SK-N-SH treated with all-trans-retinoic acid at 6 μM for 48 hours (cell line): Measurements from ENCODE around the gene SPEM2.

Experiments used
- ATAC-seq: fragments of 200-7000 bp; cut with Tn5 transposase; 3 replicates; pipeline ENCODE4 v1.9.1; 2020; ENCODE audit warnings: mild to moderate bottlenecking, moderate library complexity
- BACH2 ChIP-seq: fragments of 250-450 bp; sonication (Bioruptor Pico); IDR thresholded peaks from 2 replicates; pipeline ENCODE4 v1.9.0; 2021; ENCODE audit warnings: mild to moderate bottlenecking, borderline replicate concordance
- CSDC2 ChIP-seq: fragments of 250-450 bp; sonication (Bioruptor Pico); IDR thresholded peaks from 2 replicates; pipeline ENCODE4 v1.5.0; 2020; ENCODE audit warnings: mild to moderate bottlenecking, moderate library complexity
- ESRRG ChIP-seq: fragments of 250-450 bp; sonication (Bioruptor Pico); IDR thresholded peaks from 2 replicates; pipeline ENCODE4 v1.6.1; 2021; ENCODE audit warnings: mild to moderate bottlenecking
- GLIS3 ChIP-seq: fragments of 250-450 bp; sonication (Bioruptor Pico); IDR thresholded peaks from 2 replicates; pipeline ENCODE4 v1.5.0; 2020; ENCODE audit warnings: mild to moderate bottlenecking, moderate library complexity
- OSR1 ChIP-seq: fragments of 250-450 bp; sonication (Bioruptor Pico); IDR thresholded peaks from 2 replicates; pipeline ENCODE4 v1.8.0; 2022; ENCODE audit warnings: moderate library complexity, mild to moderate bottlenecking, inconsistent platforms
- PATZ1 ChIP-seq: fragments of 250-450 bp; sonication (Bioruptor Pico); IDR thresholded peaks from 2 replicates; pipeline ENCODE4 v1.8.0; 2020; ENCODE audit warnings: mild to moderate bottlenecking, moderate library complexity, borderline replicate concordance
- PPARA ChIP-seq: fragments of 250-450 bp; sonication (Bioruptor Pico); IDR thresholded peaks from 2 replicates; pipeline ENCODE4 v1.5.0; 2020; ENCODE audit warnings: mild to moderate bottlenecking, borderline replicate concordance
- RARB ChIP-seq: fragments of 250-450 bp; sonication (Bioruptor Pico); IDR thresholded peaks from 2 replicates; pipeline ENCODE4 v1.8.0; 2021; ENCODE audit warnings: mild to moderate bottlenecking, moderate library complexity
- SNAI2 ChIP-seq: fragments of 250-450 bp; sonication (Bioruptor Pico); IDR thresholded peaks from 2 replicates; pipeline ENCODE4 v1.5.0; 2020; ENCODE audit warnings: mild to moderate bottlenecking, moderate library complexity
- TCF4 ChIP-seq: fragments of 250-450 bp; sonication (Bioruptor Pico); IDR thresholded peaks from 2 replicates; pipeline ENCODE4 v1.8.0; 2021; ENCODE audit warnings: mild to moderate bottlenecking, moderate library complexity, borderline replicate concordance
- TSHZ2 ChIP-seq: fragments of 250-450 bp; sonication (Bioruptor Pico); IDR thresholded peaks from 2 replicates; pipeline ENCODE4 v1.5.0; 2020; ENCODE audit warnings: mild to moderate bottlenecking, moderate library complexity
- ZC3H10 ChIP-seq: fragments of 250-450 bp; sonication (Bioruptor Pico); IDR thresholded peaks from 2 replicates; pipeline ENCODE4 v1.5.1; 2021; ENCODE audit warnings: mild to moderate bottlenecking, moderate library complexity
- ZFP3 ChIP-seq: fragments of 250-450 bp; sonication (Bioruptor Pico); IDR thresholded peaks from 2 replicates; pipeline ENCODE4 v1.5.0; 2020; ENCODE audit warnings: mild to moderate bottlenecking, moderate library complexity
- ZFP30 ChIP-seq: fragments of 450-650 bp; formaldehyde crosslinking; IDR thresholded peaks from 2 replicates; pipeline ENCODE4 v1.5.0; 2022; ENCODE audit warnings: mild to moderate bottlenecking, moderate library complexity
- ZNF565 ChIP-seq: fragments of 450-650 bp; formaldehyde crosslinking; conservative IDR thresholded peaks from 2 replicates; pipeline ENCODE4 v1.5.0; 2020; ENCODE audit warnings: low read depth, mild to moderate bottlenecking, moderate library complexity
- ZNF70 ChIP-seq: fragments of 450-650 bp; formaldehyde crosslinking; IDR thresholded peaks from 2 replicates; pipeline ENCODE4 v1.5.0; 2020; ENCODE audit warnings: mild to moderate bottlenecking, moderate library complexity
- ZNF8 ChIP-seq: fragments of 450-650 bp; formaldehyde crosslinking; IDR thresholded peaks from 2 replicates; pipeline ENCODE4 v1.5.0; 2020; ENCODE audit warnings: mild to moderate bottlenecking, moderate library complexity
- TF ChIP-seq, protein P1 (sequence below): fragments of 250-450 bp; sonication (Bioruptor Pico); IDR thresholded peaks from 2 replicates; pipeline ENCODE4 v1.8.0; 2021; ENCODE audit warnings: low read depth, mild to moderate bottlenecking, moderate library complexity, borderline replicate concordance
- TF ChIP-seq, protein P2 (sequence below): fragments of 250-450 bp; sonication (Bioruptor Pico); IDR thresholded peaks from 2 replicates; pipeline ENCODE4 v1.5.1; 2021; ENCODE audit warnings: mild to moderate bottlenecking, moderate library complexity
- TF ChIP-seq, protein P3 (sequence below): fragments of 250-450 bp; sonication (Bioruptor Pico); IDR thresholded peaks from 2 replicates; pipeline ENCODE4 v1.5.1; 2020; ENCODE audit warnings: low read depth, mild to moderate bottlenecking, moderate library complexity

The SPEM2 gene

DNA sequence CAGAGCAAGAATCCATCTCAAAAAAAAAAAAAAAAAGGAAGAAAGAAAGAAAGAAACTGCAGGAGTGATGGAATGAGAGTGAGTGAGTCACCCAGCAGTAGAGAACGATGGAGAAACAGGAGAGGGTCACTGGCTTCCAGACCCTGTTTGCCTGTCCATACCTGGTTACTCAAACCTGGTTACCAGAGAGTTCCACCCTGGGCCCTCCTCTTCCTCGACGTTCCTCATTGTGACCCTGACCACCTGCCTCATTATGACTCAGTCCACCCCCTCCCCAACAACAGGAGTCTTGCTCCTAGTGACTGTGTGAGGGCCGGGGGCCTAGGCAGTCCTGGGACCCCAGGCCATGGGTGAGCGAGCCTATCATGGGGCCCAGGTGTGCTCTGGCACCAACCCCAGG is 3.1 kb downstream of the SPEM2 start, which contains the start of gene SPEM3 (continued):
- TF ChIP-seq PATZ1 (no peak), OSR1 (CRISPR knock-in tag) (no peak), ZFP30 (no peak), TCF4 (no peak), ZNF8 (CRISPR knock-in tag) (no peak), CSDC2 (CRISPR knock-in tag) (no peak)
- TF ChIP-seq, protein P1, sequence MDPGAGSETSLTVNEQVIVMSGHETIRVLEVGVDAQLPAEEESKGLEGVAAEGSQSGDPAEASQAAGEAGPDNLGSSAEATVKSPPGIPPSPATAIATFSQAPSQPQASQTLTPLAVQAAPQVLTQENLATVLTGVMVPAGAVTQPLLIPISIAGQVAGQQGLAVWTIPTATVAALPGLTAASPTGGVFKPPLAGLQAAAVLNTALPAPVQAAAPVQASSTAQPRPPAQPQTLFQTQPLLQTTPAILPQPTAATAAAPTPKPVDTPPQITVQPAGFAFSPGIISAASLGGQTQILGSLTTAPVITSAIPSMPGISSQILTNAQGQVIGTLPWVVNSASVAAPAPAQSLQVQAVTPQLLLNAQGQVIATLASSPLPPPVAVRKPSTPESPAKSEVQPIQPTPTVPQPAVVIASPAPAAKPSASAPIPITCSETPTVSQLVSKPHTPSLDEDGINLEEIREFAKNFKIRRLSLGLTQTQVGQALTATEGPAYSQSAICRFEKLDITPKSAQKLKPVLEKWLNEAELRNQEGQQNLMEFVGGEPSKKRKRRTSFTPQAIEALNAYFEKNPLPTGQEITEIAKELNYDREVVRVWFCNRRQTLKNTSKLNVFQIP (CRISPR knock-in tag): no peak

DNA sequence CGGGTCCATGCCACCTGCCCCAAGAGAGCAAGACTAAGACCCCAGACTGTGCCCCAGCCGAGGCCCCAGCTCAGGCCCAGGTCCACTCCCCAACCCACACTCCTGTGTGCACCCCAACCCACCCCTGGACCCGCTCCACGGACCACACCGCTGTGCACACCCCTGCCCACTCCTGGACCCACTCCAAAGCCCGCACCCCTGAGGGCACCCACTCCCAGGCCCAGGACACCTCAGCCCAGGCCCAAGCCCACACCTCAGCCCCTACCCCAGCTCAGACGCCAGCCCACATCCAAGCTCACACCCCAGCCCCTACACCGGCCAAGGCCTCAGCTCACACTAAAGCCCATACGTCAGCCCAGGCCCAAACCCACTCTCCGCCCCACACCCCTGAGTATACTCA is 4.3 kb downstream of the SPEM2 start:
- no peak for TF ChIP-seq RARB
- no peak for TF ChIP-seq ZFP30
- no peak for TF ChIP-seq ZNF565
- no peak for TF ChIP-seq OSR1 (CRISPR knock-in tag)
- TF ChIP-seq GLIS3 (CRISPR knock-in tag): no peak
- TF ChIP-seq PPARA (CRISPR knock-in tag): no peak
- TF ChIP-seq PATZ1: no peak
- no peak for TF ChIP-seq ZNF70
- TF ChIP-seq, protein P2, sequence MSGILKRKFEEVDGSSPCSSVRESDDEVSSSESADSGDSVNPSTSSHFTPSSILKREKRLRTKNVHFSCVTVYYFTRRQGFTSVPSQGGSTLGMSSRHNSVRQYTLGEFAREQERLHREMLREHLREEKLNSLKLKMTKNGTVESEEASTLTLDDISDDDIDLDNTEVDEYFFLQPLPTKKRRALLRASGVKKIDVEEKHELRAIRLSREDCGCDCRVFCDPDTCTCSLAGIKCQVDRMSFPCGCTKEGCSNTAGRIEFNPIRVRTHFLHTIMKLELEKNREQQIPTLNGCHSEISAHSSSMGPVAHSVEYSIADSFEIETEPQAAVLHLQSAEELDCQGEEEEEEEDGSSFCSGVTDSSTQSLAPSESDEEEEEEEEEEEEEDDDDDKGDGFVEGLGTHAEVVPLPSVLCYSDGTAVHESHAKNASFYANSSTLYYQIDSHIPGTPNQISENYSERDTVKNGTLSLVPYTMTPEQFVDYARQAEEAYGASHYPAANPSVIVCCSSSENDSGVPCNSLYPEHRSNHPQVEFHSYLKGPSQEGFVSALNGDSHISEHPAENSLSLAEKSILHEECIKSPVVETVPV: no peak
- TF ChIP-seq ZC3H10 (CRISPR knock-in tag): no peak
- TF ChIP-seq, protein P3, sequence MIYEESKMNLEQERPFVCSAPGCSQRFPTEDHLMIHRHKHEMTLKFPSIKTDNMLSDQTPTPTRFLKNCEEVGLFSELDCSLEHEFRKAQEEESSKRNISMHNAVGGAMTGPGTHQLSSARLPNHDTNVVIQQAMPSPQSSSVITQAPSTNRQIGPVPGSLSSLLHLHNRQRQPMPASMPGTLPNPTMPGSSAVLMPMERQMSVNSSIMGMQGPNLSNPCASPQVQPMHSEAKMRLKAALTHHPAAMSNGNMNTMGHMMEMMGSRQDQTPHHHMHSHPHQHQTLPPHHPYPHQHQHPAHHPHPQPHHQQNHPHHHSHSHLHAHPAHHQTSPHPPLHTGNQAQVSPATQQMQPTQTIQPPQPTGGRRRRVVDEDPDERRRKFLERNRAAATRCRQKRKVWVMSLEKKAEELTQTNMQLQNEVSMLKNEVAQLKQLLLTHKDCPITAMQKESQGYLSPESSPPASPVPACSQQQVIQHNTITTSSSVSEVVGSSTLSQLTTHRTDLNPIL (CRISPR knock-in tag): no peak
- TF ChIP-seq SNAI2 (CRISPR knock-in tag): no peak
- no peak for TF ChIP-seq ESRRG (CRISPR knock-in tag)
- TF ChIP-seq ZFP3 (CRISPR knock-in tag): no peak
- TF ChIP-seq TSHZ2 (CRISPR knock-in tag): no peak
- TF ChIP-seq, protein P1 (CRISPR knock-in tag): no peak
- TF ChIP-seq BACH2: no peak
- ATAC-seq: no peak
